ENCODE measurements around the gene CST9L. TPM values are rescaled to one million over a fixed set of nuclear protein-coding genes. Genes with fewer than 3 reads are reported as not detected.

Gene CST9L
- total RNA-seq, 2 experiments from 2014 or later, result not detected

DNA sequence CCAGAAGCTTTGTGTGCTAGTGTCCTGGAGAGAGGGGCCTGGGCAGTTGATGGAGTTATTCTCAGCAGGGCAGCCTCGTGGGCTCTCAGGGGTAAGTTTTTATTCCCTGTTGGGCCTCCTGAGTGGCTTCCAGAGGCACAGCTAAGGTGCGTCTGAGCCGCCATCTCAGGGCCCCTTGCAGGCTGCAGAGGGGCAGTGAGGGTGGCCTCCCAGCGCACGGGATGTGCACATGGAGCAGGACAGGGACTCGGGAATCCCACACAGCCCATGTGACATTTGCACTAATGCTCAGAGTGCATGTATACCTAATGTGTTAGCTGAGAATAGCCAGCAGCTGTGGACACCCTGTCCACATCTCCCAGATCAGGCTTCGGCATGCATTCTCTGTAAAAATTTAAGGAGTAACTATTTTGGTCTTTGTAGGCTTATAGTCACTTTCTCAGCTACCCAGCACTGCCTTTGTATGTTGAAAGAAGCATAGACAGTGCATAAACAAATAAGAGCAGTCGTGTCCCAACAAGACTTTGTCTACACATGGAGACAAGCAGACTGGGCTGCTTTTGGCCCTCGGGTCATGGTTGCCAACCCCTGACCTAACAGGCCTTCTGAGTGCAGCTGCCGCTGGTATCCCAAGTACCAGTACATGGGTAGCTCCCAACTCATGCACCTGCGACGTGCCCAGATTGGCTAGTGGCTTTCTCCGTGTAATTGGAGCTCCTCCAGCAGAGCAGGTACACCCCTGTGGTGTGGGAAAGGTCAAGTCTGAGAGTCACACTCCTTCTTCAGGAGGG lies 18.6 kb upstream of the CST9L start:
- CTCF ChIA-PET (ENCODE audit: unreplicated experiment), result no interaction called here

GRCh38 chr20:23585808-23586734 lies 17.8 kb upstream of the CST9L start:
- intact Hi-C loops (cut with micrococcal nuclease; ENCODE audit: unreplicated experiment), result no loop called here
- H3K4me3 ChIP-seq (ENCODE audit: low read depth, low read length, poor library complexity, severe bottlenecking), result no peak overlapping the region
- no peaks in the 10 kb centered on the region for H3K79me2 ChIP-seq (ENCODE audit: insufficient read depth, low read depth, low read length)
- no peaks in the 10 kb centered on the region for H4K20me1 ChIP-seq (ENCODE audit: insufficient read depth, low read length)
- H3K36me3 ChIP-seq (ENCODE audit: insufficient read depth, low read length), result no peaks in the 10 kb centered on the region
- H3K4me2 ChIP-seq (ENCODE audit: low read length), result no peak overlapping the region
- H3K27ac ChIP-seq (ENCODE audit: low read depth, low read length, poor library complexity, severe bottlenecking), result no peak overlapping the region
- H3K9me3 ChIP-seq (ENCODE audit: low read length), result no peaks in the 10 kb centered on the region
- H2AFZ ChIP-seq (ENCODE audit: low read length), result no peak overlapping the region
- H3K4me1 ChIP-seq (ENCODE audit: insufficient read depth, low read length, poor library complexity, severe bottlenecking), result no peaks in the 10 kb centered on the region
- no peak for DNase-seq (ENCODE audit: low spot score)
- POLR2A ChIA-PET, result no interaction called here
- H3K9me2 ChIP-seq (ENCODE audit: insufficient read depth, low read length), result no peaks in the 10 kb centered on the region
- TF ChIP-seq, protein P1, sequence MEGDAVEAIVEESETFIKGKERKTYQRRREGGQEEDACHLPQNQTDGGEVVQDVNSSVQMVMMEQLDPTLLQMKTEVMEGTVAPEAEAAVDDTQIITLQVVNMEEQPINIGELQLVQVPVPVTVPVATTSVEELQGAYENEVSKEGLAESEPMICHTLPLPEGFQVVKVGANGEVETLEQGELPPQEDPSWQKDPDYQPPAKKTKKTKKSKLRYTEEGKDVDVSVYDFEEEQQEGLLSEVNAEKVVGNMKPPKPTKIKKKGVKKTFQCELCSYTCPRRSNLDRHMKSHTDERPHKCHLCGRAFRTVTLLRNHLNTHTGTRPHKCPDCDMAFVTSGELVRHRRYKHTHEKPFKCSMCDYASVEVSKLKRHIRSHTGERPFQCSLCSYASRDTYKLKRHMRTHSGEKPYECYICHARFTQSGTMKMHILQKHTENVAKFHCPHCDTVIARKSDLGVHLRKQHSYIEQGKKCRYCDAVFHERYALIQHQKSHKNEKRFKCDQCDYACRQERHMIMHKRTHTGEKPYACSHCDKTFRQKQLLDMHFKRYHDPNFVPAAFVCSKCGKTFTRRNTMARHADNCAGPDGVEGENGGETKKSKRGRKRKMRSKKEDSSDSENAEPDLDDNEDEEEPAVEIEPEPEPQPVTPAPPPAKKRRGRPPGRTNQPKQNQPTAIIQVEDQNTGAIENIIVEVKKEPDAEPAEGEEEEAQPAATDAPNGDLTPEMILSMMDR (conservative IDR thresholded peaks at IDR 0.05; ENCODE audit: low read length), result no peak
- no peak for TF ChIP-seq EZH2phosphoT487 (IDR thresholded peaks at IDR 0.05; ENCODE audit: borderline replicate concordance, low read depth, low read length)
- no TSS peak for BruUV-seq (replicated peaks)
- CTCF ChIA-PET (ENCODE audit: unreplicated experiment), result no interaction called here

More for the DNA sequence above, 18.6 kb upstream of the CST9L start:
- DNase-seq (ENCODE audit: low spot score), result no peak
- H3K4me3 ChIP-seq (ENCODE audit: low read depth, low read length, poor library complexity, severe bottlenecking), result no peak overlapping the region
- intact Hi-C loops (cut with micrococcal nuclease; ENCODE audit: unreplicated experiment), result no loop called here
- no peaks in the 10 kb centered on the region for H3K9me2 ChIP-seq (ENCODE audit: insufficient read depth, low read length)
- POLR2A ChIA-PET, result no interaction called here
- H3K79me2 ChIP-seq (ENCODE audit: insufficient read depth, low read depth, low read length), result no peaks in the 10 kb centered on the region
- no peak overlapping the region for H3K4me2 ChIP-seq (ENCODE audit: low read length)
- no peaks in the 10 kb centered on the region for H3K4me1 ChIP-seq (ENCODE audit: insufficient read depth, low read length, poor library complexity, severe bottlenecking)
- no peaks in the 10 kb centered on the region for H4K20me1 ChIP-seq (ENCODE audit: insufficient read depth, low read length)
- TF ChIP-seq, protein P1 (conservative IDR thresholded peaks at IDR 0.05; ENCODE audit: low read length), result no peak
- TF ChIP-seq EZH2phosphoT487 (IDR thresholded peaks at IDR 0.05; ENCODE audit: borderline replicate concordance, low read depth, low read length), result no peak
- no peaks in the 10 kb centered on the region for H3K9me3 ChIP-seq (ENCODE audit: low read length)
- no peak overlapping the region for H3K27ac ChIP-seq (ENCODE audit: low read depth, low read length, poor library complexity, severe bottlenecking)
- H2AFZ ChIP-seq (ENCODE audit: low read length), result no peak overlapping the region
- no peaks in the 10 kb centered on the region for H3K36me3 ChIP-seq (ENCODE audit: insufficient read depth, low read length)
- no TSS peak for BruUV-seq (replicated peaks)

Measured in OCI-LY7 (cell line).